Fibroblast of pulmonary artery (primary cell): ENCODE data around the gene MADCAM1.

Experiments used
- DNase-seq: peaks from one replicate; pipeline ENCODE4 v3.0.0-alpha.2; 2010; ENCODE audit warnings: low read depth
- H3K4me3 ChIP-seq: replicated peaks from 2 replicates; pipeline ENCODE4 v1.5.1; 2011; ENCODE audit warnings: low read depth, mild to moderate bottlenecking, control low read depth, low read length, moderate library complexity
- TF ChIP-seq, protein P1 (sequence below): IDR thresholded peaks from 2 replicates; pipeline ENCODE4 v1.5.1; 2011; ENCODE audit warnings: mild to moderate bottlenecking, control low read depth, low read length, inconsistent platforms; ENCODE audit errors: missing control alignments

Gene MADCAM1

DNA sequence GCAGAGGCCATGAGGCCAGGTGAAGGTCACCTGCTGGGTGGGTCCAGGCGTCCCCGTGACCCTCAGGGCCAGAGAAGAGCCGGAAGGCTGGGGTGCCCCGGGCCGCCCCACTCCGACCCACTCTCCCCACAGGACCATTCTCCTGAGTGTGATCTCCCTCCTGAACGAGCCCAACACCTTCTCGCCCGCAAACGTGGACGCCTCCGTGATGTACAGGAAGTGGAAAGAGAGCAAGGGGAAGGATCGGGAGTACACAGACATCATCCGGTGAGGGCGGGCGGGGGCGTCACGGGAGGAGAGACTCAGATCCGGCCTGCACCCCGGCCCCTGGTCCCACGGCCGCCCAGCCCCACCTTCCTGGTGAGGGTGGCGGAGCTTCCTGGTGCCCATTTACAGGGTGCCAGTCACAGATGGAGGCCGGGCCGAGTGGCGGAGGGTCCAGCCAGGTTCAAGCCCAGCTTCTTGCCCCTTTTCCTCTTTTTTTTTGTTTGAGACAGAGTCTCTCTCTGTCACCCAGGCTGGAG is 40.7 kb downstream of the MADCAM1 start:
- TF ChIP-seq, protein P1, sequence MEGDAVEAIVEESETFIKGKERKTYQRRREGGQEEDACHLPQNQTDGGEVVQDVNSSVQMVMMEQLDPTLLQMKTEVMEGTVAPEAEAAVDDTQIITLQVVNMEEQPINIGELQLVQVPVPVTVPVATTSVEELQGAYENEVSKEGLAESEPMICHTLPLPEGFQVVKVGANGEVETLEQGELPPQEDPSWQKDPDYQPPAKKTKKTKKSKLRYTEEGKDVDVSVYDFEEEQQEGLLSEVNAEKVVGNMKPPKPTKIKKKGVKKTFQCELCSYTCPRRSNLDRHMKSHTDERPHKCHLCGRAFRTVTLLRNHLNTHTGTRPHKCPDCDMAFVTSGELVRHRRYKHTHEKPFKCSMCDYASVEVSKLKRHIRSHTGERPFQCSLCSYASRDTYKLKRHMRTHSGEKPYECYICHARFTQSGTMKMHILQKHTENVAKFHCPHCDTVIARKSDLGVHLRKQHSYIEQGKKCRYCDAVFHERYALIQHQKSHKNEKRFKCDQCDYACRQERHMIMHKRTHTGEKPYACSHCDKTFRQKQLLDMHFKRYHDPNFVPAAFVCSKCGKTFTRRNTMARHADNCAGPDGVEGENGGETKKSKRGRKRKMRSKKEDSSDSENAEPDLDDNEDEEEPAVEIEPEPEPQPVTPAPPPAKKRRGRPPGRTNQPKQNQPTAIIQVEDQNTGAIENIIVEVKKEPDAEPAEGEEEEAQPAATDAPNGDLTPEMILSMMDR, result no peak
- no peak for DNase-seq
- H3K4me3 ChIP-seq, result no peak overlapping the region

DNA sequence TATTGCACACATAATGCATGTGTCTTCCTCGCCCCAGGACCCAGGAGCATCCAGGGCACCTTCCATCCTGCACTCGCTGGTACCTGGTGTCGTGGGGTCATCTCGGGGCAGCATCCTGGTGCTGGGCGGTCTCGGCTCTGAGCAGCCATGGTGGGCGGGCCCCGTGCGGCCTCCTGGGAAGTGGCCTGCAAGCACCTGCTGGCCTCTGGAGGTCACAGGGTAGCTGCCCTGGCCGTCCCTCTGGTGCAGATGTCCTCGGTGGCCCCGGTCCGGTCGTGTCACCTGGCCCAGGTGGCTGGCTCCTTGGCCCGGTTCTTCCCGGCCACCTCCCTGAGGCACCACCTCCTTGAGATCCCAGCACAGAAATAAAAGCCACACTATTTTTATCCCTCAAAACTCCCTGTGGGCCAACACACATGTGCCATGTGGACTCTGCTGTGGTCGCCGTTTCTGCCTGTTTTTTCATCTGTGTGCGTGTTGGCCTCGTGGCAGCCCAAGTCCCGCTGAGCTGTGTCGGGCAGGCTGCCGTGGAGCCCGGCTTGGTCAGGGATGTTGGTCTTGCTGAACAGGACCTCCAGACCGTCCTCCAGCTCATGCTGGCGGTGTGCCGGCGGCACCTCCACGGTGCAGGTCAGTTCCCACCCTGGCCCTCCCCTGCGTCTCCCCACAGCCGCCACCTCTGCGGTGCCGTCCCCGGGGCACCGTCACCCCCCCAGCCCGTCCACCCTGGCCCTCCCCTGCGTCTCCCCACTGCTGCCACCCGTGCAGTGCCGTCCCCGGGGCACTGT is 42.5 kb downstream of the MADCAM1 start:
- TF ChIP-seq, protein P1, result no peak
- H3K4me3 ChIP-seq, result no peak overlapping the region
- DNase-seq, result no peak

DNA sequence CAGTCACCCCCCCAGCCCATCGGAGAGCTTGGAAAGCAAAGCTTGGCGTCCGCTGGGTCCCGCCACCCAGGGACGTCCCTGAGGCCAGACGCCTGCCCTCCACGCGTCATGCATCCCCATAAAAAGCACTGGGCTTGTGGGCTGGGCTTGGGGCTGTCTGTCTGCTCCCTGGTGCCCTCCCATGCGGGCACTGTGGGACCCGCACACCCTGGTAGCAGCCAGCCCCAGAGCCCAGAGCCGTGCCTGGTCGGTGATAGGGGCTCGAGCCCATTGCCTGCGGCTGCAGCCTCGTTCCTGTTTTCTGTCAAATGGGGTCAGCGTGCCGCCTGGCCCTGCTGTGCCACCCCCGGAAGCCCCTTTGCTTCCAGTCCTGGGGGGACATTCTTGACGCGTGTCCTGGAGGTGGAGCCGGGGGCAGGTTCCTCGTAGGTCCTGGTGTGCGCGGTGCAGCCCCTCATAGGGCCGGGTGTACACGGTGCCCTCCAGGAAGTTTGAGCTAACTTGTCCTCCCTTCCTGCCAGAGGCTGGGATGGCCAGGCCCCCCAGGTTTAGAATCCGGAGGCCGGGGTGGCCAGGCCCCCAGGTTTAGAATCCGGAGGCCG is 43.2 kb downstream of the MADCAM1 start:
- TF ChIP-seq, protein P1, result no peak
- no peak overlapping the region for H3K4me3 ChIP-seq
- no peak for DNase-seq

DNA sequence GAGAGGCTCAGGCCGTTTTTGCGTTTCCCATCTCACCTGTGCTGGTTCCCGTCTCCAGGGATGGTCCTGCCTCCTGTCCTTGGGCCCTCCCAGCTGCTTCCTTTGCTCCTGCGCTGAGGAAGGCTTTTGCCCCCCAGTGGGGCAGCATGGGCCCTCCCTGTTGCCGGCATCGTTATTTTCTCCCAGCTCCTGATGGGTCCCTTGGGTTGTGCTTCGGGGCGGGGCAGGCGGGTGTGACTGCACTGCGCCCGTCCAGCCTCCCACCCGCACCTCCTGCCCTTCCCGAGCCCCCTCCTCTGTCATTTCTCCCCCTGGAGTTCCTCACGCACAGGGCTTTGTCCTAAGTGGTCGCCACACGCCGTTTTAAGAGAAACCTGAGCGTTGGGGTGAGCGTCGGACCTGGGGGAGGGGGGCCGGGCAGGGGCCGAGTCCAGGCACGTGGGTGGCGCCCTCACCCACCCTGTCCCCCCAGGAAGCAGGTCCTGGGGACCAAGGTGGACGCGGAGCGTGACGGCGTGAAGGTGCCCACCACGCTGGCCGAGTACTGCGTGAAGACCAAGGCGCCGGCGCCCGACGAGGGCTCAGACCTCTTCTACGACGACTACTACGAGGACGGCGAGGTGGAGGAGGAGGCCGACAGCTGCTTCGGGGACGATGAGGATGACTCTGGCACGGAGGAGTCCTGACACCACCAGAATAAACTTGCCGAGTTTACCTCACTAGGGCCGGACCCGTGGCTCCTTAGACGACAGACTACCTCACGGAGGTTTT is 44.8 kb downstream of the MADCAM1 start:
- DNase-seq, result no peak
- TF ChIP-seq, protein P1, result no peak
- no peak overlapping the region for H3K4me3 ChIP-seq

DNA sequence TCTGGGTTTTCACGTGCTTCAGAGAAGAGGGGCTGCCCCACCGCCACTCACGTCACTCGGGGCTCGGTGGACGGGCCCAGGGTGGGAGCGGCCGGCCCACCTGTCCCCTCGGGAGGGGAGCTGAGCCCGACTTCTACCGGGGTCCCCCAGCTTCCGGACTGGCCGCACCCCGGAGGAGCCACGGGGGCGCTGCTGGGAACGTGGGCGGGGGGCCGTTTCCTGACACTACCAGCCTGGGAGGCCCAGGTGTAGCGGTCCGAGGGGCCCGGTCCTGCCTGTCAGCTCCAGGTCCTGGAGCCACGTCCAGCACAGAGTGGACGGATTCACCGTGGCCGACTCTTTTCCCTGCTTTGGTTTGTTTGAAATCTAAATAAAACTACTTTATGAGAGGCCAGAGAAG is 45.4 kb downstream of the MADCAM1 start:
- H3K4me3 ChIP-seq, result no peak overlapping the region
- DNase-seq, result no peak
- TF ChIP-seq, protein P1, result no peak

DNA sequence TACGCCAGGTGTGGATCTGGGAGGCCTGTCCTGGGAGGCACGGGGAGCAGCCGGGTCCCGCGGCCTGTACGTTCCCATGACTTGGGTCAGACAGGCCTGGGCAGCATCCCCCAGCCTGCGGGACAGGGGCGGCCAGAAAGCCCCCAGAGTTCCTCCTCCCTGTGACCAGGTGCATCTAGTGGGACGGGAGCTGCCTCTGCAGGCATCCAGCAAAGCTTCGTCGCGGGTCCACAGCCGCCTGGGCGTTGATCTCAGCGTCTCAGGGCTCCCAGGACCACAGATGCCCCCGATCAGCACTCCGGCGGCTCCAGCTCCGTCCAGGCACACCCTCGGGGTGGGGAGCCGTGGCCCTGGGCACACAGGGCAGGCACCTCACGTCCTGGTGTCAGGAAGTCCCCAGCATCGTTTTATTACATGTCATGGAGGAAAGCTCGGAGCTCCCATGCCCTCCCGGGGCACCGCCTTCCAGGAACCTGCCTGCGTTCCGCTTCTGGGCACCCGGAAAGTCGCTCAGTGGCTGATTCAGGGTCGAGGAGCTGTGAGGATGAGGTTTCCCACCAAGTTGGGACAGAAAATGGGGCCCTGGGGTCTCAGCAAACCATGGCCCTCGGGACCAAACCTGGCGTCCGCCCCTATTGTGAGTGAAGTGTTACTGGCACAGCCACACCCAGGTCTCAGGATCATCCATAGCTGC is 46.0 kb downstream of the MADCAM1 start:
- H3K4me3 ChIP-seq, result no peak overlapping the region
- no peak for DNase-seq
- TF ChIP-seq, protein P1, result no peak
